Measurements from ENCODE around the gene ARL8A.
"Not testable (repeated sequence)": the region's sequence is repeated elsewhere in the genome, so short reads cannot be mapped to it uniquely, and the experiment has no call there.

The ARL8A gene

DNA sequence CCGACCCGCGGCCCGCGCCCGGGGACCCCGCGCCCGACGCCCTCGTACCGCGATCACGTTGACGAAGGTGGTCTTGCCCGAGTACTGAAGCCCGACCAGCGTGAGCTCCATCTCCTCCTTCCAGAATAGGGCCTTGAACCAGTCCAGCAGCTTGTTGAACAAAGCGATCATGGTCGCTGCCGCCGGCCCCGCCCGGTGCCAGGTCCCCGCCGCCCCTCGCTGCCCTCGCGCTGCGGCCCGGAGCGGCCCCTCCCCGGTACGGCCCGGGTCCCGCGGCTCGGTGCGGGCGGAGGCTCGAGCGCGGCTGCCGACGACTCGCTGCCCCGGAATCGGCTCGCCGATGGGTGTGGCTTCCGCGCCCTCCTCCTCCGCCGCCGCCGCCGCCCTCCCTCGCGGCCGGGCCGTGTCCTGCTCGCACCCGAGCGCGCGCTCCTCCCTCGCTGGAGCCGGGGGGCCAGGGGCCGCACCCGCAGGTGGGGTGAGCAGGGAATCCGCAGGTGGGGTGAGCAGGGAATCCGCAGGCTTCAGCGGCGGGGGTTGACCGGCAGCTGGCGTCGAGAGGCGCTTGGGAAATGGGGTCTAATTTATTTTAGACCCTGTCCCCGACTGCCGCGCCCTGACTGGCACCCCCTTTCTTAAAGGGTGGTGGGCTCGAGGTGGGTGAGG is at the start of gene ARL8A:
Gene ARL8A, minus strand, starts transcription at position 336 of the 666 bp plus-strand sequence. Its CDS starts 165 bp downstream, at position 171.
- peak within 1 kb of the TSS; percentile 83 for H3K4me3 ChIP-seq (replicated peaks; ENCODE audit: low read depth, low read length)
- DNase-seq (ENCODE audit: extremely low read depth, low read depth), result no peak
- TF ChIP-seq, protein P1, sequence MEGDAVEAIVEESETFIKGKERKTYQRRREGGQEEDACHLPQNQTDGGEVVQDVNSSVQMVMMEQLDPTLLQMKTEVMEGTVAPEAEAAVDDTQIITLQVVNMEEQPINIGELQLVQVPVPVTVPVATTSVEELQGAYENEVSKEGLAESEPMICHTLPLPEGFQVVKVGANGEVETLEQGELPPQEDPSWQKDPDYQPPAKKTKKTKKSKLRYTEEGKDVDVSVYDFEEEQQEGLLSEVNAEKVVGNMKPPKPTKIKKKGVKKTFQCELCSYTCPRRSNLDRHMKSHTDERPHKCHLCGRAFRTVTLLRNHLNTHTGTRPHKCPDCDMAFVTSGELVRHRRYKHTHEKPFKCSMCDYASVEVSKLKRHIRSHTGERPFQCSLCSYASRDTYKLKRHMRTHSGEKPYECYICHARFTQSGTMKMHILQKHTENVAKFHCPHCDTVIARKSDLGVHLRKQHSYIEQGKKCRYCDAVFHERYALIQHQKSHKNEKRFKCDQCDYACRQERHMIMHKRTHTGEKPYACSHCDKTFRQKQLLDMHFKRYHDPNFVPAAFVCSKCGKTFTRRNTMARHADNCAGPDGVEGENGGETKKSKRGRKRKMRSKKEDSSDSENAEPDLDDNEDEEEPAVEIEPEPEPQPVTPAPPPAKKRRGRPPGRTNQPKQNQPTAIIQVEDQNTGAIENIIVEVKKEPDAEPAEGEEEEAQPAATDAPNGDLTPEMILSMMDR (IDR thresholded peaks at IDR 0.05; ENCODE audit: low read depth, low read length, missing control alignments), result no peak

DNA sequence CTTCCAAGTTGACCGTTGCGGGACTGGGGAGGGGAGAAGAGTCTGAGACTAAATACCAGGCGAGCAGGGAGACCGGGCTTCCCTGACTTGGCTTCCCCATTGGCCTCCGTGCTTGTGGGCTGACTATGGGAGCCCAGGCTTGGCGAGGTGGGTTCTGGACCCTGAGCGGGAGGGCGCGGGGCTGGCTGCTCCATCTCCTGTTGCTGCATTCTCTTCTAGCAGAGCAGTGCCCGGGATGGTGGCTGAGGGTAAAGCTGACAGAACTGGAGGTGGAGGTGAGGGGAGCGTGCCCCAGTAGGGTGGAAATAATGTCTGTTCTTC is 49.8 kb upstream of the ARL8A start:
- TF ChIP-seq, protein P1 (IDR thresholded peaks at IDR 0.05; ENCODE audit: low read depth, low read length, missing control alignments), result no peak
- H3K4me3 ChIP-seq (replicated peaks; ENCODE audit: low read depth, low read length), result no peak overlapping the region
- no peak for DNase-seq (ENCODE audit: extremely low read depth, low read depth)

DNA sequence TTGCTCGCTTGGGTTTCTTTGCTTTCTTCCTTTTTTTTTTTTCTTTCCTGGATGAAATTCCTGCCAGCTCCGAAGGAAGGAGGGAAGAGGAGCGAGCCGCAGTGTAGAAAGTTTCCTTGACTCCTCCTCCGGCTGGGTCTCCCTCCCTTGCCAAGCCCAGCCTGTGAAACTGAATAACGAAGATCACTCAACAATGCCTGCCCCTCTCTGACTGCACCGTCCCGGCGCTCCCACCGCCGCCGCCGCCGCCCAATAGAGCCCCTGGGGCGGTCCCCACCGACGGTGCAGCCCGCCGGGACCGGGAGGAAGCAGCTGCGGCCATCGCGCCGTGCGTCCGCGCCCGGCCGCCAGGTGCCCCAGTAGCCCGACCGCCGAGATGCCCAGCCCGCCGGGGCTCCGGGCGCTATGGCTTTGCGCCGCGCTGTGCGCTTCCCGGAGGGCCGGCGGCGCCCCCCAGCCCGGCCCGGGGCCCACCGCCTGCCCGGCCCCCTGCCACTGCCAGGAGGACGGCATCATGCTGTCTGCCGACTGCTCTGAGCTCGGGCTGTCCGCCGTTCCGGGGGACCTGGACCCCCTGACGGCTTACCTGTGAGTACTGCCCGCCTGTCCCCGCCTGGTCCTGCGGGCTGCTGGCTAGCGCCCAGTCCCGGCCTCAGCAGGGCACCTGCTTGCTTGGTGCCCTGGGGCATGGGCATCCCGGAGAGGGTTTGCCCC is 49.2 kb upstream of the ARL8A start, which contains the start of gene LGR6:
Gene LGR6, plus strand, starts transcription at position 186 of the 714 bp plus-strand sequence. Its CDS starts 191 bp downstream, at position 377.
- H3K4me3 ChIP-seq (replicated peaks; ENCODE audit: low read depth, low read length), result no peak within 1 kb of the TSS
- TF ChIP-seq, protein P1 (IDR thresholded peaks at IDR 0.05; ENCODE audit: low read depth, low read length, missing control alignments), result no peak
- DNase-seq (ENCODE audit: extremely low read depth, low read depth), result no peak

DNA sequence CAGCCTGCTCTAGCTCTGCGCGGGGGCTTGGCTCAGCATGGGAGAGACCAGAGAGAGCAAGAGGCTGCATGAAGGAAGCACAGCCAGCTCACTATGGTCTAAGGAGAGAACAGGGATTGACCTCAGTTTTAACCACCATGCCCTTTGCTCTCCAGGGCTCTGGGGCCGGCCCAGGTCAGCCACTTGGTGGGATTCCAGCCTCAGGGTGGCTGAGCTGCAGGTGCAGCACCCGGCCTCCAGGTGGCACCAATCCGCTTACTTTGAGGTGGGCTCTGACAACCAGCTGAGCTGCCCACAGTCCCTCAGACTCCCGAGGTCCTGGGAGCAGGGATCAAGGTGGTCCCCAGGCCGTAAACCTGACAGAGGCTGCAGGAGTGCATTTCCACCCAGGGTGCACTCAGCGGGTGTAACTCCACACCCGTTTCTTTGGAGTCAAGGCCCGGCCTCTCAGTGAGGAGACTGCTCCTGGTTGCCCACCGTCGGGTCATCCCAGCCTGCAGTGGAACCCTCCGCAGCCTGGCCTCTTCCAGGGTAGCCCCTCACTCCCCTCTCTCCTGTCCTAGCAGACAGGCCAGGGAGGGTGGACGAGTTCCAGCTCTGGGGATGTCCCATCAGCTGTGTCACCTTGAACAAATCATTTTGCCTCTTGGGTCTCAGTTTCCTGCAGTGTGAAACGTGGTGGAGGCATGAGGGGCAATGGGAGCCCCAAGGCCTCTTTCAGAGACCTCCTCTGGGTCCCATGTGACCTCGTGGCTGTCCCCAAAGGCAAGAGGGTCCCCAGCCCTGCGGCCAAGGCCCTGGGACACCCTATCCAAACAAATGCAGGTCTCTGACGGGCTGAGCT is 48.5 kb upstream of the ARL8A start:
- TF ChIP-seq, protein P1 (IDR thresholded peaks at IDR 0.05; ENCODE audit: low read depth, low read length, missing control alignments), result peak; percentile 90
- DNase-seq (ENCODE audit: extremely low read depth, low read depth), result no peak
- H3K4me3 ChIP-seq (replicated peaks; ENCODE audit: low read depth, low read length), result no peak overlapping the region

DNA sequence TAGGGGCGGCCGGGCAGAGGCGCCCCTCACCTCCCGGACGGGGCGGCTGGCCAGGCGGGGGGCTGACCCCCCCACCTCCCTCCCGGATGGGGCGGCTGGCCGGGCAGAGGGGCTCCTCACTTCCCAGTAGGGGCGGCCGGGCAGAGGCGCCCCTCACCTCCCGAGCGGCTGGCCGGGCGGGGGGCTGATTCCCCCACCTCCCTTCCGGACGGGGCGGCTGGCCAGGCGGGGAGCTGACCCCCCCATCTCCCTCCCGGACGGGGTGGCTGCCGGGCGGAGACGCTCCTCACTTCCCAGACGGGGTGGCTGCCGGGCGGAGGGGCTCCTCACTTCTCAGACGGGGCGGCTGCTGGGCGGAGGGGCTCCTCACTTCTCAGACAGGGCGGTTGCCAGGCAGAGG is 46.9 kb upstream of the ARL8A start:
- not testable (repeated sequence) for DNase-seq (ENCODE audit: extremely low read depth, low read depth); H3K4me3 ChIP-seq (replicated peaks; ENCODE audit: low read depth, low read length)

DNA sequence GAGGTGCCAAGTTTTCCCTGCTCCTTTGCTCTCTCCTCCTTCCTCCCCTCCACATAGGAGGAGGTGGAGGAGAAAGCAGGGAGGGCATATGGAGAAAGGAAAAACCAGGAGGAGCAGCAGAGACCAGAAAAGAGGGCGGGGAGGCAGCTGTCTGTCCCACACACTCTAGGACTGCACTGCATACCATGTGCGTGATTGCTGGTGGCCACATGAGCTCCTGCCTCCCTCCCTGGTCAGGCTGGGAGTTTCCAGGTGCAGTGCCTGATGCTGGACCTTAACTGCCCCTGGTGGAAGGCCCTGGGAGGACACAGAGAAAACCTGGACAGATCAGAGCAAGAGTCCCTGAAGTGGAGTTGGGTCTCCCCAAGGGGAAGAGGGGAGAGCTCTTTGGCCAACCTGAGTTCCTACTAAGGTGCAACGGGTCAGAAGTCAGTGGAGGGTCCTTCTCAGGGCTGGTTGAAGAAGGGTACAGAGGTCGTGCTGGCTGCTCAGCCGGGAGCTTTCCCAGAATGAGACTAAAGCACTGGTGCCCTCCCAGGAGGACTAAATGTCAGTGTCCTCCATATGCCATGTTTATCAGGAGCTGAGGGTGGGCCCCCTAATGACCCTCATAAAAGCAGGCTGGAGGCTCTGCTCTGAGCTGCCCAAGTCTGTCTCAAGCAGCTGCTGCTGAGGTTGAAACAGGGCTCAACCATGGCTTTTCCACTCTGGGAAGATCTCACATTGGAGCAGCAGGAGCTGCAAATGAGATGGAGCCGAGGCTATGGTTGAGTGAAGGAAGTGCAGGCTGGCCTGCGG is 45.6 kb upstream of the ARL8A start:
- DNase-seq (ENCODE audit: extremely low read depth, low read depth), result no peak
- TF ChIP-seq, protein P1 (IDR thresholded peaks at IDR 0.05; ENCODE audit: low read depth, low read length, missing control alignments), result no peak
- no peak overlapping the region for H3K4me3 ChIP-seq (replicated peaks; ENCODE audit: low read depth, low read length)
